GM18907 (cell line): Measurements from ENCODE around the gene LRRC14B.
A peak's percentile ranks its signal among the peaks of the same experiment; 100 is the strongest.
"Not testable (repeated sequence)": the region's sequence is repeated elsewhere in the genome, so short reads cannot be mapped to it uniquely, and the experiment has no call there.

ENCODE experiments used
- ATAC-seq: cut with Tn5 transposase; IDR thresholded peaks from one replicate; pipeline ENCODE4 v1.9.1; 2021; ENCODE audit warnings: mild to moderate bottlenecking, moderate library complexity; ENCODE audit not compliant: unreplicated experiment

LRRC14B gene

GRCh38 chr5:204966-205670 is 13.8 kb downstream of the LRRC14B start:
- no peak for ATAC-seq

GRCh38 chr5:206406-206805 is 15.1 kb downstream of the LRRC14B start:
- no peak for ATAC-seq

GRCh38 chr5:206927-207536 is 15.7 kb downstream of the LRRC14B start:
- ATAC-seq: no peak

DNA sequence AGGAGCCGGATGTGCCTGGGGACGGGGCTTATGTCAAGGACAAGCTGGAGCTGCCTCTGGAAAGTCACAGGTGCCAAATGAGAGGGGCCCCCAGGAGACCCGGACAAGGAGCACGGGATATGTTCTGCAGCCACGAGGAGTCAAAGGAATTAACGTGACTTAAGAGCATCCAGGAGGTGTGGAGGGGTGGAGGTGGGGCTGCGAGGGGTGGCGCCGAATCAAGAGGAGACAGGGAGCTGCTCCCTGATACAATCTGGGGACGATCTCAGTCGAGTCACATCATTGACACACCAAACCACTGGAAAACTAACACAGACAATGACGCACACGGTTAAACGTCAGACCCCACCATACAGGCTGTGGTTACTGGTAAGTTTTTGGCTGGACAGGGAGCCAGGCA is 16.3 kb downstream of the LRRC14B start:
- ATAC-seq: no peak

- ATAC-seq: no peak
Observed at GRCh38 chr5:208449-209114, 17.3 kb downstream of the LRRC14B start.

DNA sequence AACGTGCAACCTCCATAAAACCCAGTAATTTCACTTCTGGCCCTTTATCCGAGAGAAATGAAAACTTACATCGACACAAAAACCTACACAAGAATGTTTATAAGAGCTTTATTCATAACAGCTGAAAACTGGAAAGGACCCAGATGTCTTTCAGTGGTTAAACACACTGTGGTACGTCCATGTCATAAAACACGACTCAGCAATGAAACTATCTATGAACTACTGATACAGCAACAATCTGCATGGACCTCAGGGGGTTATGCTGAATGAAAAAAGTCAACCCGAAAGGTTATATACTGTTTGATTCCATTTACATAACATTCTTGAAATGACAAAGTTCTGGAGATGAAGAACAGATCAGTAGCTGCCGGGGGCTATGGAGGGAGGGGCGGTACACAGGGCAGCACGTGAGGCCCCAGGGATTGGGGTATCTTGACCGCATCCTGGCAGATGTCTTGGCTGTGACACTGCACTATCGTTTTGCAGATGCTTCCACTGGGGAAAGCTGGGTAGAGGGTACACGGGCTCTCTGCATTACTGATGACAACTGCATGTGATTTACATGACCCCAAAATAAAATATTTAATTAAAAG is 22.6 kb downstream of the LRRC14B start:
- ATAC-seq: no peak

- not testable (repeated sequence) for ATAC-seq
Observed at GRCh38 chr5:215256-215655, 24.0 kb downstream of the LRRC14B start.

DNA sequence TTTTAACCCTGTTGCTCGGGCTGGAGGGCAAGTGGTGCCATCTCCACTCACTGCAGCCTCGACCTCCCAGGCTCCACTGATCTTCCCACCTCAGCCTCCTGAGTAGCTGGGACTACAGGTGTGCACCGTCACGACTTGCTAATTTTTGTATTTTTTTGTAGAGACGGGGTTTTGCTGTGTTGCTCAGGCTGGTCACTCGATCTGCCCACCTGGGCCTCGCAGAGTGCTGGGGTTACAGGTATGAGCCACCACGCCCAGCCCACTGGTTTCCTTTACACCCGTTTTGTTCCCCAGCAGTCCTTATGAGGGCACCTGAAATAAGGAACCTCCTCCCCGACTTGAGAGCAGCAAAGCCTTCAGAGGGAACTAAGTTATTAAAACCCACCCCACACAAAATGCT is 24.8 kb downstream of the LRRC14B start:
- ATAC-seq: not testable (repeated sequence)

DNA sequence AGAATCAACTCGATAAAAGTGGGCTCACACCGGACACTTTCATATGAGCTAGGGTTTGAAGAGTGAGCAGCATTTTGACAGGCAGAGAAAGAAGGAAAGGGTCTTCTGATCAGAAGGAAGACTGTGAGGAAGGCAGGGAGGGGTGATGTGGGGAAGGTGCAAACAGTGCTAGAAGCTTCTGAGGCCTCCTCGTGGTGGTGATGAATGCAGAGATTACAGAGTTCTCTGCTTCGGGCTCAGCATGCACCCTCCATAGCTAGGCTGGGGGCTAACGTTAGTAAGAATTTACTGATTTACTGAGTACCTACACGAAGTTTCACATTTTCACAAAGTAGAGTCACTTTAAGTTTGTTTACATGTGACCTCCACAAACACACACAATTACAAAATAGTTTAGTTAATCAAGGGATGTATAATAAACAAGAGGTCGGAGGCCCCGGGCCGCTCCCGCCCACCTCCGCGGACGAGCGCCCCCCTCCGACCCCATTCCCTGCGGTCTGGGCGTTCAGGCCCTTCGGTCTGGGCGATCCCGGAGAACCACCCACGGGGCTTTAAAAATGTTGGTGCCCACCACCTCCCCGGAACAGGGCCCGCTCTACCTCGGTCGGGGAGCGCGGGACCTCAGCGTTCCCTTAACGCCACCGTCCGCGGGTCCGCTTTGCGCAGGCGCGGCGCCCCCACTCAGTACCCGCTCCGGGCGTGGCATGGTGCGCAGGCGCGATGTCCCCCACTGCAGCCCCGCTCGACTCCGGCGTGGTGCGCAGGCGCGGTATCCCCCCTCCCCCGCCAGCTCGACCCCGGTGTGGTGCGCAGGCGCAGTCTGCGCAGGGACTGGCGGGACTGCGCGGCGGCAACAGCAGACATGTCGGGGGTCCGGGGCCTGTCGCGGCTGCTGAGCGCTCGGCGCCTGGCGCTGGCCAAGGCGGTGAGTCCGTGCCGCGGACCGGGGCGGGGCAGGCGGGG is 26.5 kb downstream of the LRRC14B start, which contains the start of the genes CCDC127 and SDHA:
TSS of gene CCDC127 (minus strand) at position 660 of the 963 bp plus-strand sequence. CDS start 1,304 bp downstream, outside the sequence.
TSS of gene SDHA (plus strand) at position 827 of the 963 bp plus-strand sequence. CDS start at position 863, 36 bp downstream.
- ATAC-seq: peak; percentile 81

- ATAC-seq: peak; percentile 32
Observed at GRCh38 chr5:218457-219291, 27.4 kb downstream of the LRRC14B start.

DNA sequence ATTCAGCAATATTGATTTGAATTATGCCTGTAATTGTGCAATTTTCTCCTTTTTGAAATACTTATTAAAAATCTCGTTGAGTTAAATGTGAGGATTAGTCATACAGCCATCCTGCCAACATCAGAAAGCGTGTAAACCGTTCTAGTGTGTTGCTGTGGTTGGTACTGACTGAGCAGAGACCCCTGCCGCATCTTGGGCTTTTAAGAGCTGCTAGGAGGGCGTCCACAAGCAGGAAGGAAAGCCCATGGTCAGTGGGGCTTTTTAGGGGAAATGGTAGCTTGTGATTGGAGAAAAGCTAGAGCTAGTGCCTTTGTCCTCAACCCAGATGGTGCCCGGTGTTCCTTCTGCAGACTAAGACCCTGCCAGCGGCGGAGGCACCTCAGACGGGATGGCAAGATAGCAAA is 28.2 kb downstream of the LRRC14B start:
- no peak for ATAC-seq

DNA sequence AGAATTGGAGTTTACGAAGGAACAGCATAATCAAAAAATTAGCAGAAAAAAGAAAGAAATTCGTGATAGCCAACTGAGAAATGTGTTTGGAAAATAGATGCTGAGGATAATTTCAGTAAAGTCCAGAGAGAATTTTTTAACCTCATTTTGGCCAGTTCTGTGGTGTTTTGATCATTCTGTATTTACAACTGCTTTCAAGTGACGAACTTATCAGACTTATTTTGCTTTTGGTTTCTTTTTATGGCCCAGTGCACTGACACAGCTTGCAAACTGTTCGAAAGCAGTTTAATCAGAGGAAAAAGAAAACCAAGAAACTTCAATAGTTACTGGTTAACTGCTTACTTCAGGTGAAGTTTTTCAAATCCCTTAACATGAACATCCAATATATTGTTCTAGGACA is 28.7 kb downstream of the LRRC14B start:
- peak; percentile 19 for ATAC-seq

GRCh38 chr5:222951-223715 is 31.8 kb downstream of the LRRC14B start:
- not testable (repeated sequence) for ATAC-seq

GRCh38 chr5:223791-224190 is 32.5 kb downstream of the LRRC14B start:
- ATAC-seq: no peak

- ATAC-seq: no peak
Observed at GRCh38 chr5:225334-225733, 34.0 kb downstream of the LRRC14B start.

DNA sequence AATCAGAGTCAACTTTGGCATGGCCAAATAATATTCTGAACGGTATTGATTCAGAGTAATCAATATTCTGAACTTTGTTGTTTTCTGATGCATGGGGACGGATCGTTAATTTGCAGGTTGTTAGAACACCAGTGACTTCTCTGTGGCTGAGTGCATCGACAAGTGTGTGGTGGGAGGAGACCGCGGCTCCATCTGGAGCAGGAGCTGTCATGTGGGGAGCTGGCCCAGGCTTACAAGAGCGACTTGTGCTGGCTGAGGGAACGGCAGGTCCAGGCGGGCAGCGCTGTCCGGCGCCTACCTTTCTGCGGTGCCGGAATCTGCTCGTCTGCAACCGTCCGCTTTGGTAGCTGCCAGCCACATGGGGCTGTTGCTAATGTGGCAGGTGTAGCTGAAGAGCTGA is 36.1 kb downstream of the LRRC14B start:
- not testable (repeated sequence) for ATAC-seq

DNA sequence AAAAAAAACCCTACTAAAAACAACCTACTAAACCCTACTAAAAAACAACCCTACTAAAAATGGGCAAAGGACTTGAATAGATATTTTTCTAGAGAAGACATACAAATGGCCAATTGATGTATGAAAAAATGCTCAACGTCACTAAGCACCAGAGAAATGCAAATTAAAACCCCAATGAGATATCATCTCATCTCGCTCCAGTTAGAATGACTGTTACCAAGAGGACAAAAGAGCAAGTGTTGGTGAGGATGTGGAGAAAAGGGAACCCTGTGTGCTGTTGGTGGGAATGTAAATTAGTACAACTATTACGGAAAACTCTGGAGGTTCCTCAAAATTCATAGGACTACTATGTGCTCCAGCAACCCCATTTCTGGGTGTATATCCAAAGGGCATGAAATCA is 37.6 kb downstream of the LRRC14B start:
- no peak for ATAC-seq

DNA sequence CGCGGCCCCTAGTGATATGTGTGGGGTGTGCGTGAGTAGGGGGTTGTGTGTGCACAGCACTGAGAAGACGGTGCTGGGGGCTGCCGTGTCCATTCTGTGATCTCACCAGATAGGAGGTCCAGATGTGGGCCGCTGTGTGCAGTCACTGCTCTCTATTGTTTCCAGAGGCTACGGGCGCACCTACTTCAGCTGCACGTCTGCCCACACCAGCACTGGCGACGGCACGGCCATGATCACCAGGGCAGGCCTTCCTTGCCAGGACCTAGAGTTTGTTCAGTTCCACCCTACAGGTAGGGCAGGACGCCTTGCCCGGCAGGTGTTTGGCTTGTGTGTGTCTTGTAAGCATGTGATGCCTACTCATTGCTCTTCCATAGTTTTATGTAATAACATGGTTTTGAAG is 39.4 kb downstream of the LRRC14B start:
- no peak for ATAC-seq

GRCh38 chr5:231661-232060 is 40.4 kb downstream of the LRRC14B start:
- no peak for ATAC-seq
